Dendritic cell treated with granulocyte-macrophage colony-stimulating factor and Interleukin-4, amounts not matched to agents 40 ng/mL and 50 ng/mL, for 4 days (primary cell): Measurements from ENCODE around the gene QRFP.

ENCODE experiments used
- H3K27ac Mint-ChIP-seq: one replicate; pipeline ENCODE4 v1.8.0; 2022; ENCODE audit warnings: mild to moderate bottlenecking, mixed read lengths
- H3K27me3 Mint-ChIP-seq: one replicate; pipeline ENCODE4 v1.8.0; 2022; ENCODE audit warnings: mild to moderate bottlenecking, mixed read lengths
- H3K36me3 Mint-ChIP-seq: one replicate; pipeline ENCODE4 v1.8.0; 2022; ENCODE audit warnings: low read depth, mixed read lengths
- H3K4me1 Mint-ChIP-seq: one replicate; pipeline ENCODE4 v1.8.0; 2022; ENCODE audit warnings: low read depth, mixed read lengths
- H3K4me3 Mint-ChIP-seq: one replicate; pipeline ENCODE4 v1.8.0; 2022; ENCODE audit warnings: mild to moderate bottlenecking, moderate library complexity, mixed read lengths
- H3K9me3 Mint-ChIP-seq: one replicate; pipeline ENCODE4 v1.8.0; 2022; ENCODE audit warnings: mixed read lengths
- intact Hi-C: fragments of 100-400 bp; cut with micrococcal nuclease; formaldehyde crosslinking; loops from one replicate; pipeline ENCODE4 v1.15.0; 2022

QRFP gene, protein sequence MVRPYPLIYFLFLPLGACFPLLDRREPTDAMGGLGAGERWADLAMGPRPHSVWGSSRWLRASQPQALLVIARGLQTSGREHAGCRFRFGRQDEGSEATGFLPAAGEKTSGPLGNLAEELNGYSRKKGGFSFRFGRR

DNA sequence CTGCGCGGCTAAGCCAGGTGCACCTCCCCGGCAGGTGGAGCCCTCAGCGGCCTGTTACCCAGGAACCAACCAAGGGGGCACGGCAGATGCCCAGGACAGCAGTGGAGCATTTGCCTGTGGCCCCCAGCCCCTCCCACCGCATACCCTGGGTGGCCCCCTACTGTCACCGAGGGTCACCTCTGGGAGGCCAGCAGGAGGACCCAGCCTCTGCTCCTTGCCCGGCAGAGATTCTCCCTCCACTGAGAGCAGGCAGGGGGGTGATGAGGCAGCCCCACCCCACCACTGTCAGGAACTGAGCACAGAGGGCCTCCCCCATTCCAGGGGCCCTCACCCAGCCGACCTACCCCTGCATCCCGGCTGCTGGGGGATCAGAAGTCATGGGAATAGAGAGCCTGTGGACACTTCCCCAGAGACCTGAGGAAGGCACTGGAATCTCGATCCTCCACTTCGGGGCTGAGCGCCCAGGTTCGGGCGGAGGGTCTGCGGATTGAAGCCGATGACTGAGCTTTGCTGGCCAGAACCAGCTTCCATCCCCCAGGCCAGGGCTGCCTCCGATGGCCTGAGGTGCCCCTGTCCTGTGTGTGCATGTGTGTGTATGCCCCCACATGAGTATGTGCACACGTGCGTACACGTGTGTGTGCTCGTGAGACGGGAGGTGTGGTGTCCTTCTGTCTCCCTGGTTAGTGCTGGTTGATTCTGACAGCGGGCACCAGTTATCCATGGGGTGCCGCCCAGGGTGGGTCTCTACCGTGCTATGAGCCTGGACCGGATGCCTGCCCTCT is at the start of gene QRFP:
QRFP (minus strand) TSS at position 580 of the 782 bp plus-strand sequence. CDS start 2,974 bp downstream, outside the sequence.
- intact Hi-C loops, result loop anchor here (10.0 kb wide), 1 partner anchor 148 kb away; no protein-coding TSS in a partner anchor
- no peaks in the 10 kb centered on the region for H3K9me3 Mint-ChIP-seq
- H3K4me1 Mint-ChIP-seq, result peaks cover 18% of the 10 kb centered on the region
- peak within 1 kb of the TSS; percentile 26 for H3K27ac Mint-ChIP-seq
- no peak within 1 kb of the TSS for H3K4me3 Mint-ChIP-seq
- H3K27me3 Mint-ChIP-seq, result peaks cover 6% of the 10 kb centered on the region
- H3K36me3 Mint-ChIP-seq, result no peaks in the 10 kb centered on the region

DNA sequence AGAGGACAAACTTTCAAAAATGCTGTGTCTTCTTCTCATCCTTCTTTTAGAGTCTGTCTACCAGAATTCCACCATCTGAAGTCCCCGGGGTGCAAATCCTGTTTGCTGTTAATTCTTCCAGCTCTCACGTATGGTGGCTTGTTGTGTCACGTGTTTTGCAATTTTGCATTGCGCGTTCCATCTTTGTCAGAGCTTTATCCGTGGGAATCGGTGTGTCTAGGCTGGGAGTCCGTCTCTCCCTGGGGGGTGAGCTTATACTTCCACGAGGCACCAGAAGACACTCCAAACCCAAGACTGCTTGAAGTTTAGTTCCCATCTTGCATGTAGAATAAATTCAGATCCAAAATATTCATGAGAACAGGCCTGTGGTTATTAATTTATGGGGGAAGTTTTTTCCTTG is 48.6 kb upstream of the QRFP start:
- H3K4me3 Mint-ChIP-seq, result no peak overlapping the region
- intact Hi-C loops, result no loop called here
- no peaks in the 10 kb centered on the region for H3K36me3 Mint-ChIP-seq
- H3K27ac Mint-ChIP-seq, result no peak overlapping the region
- H3K27me3 Mint-ChIP-seq, result peaks cover 58% of the 10 kb centered on the region
- H3K4me1 Mint-ChIP-seq, result peaks cover 10% of the 10 kb centered on the region
- no peaks in the 10 kb centered on the region for H3K9me3 Mint-ChIP-seq

GRCh38 chr9:130944510-130945058 is 48.0 kb upstream of the QRFP start:
- intact Hi-C loops, result loop anchor here (5.0 kb wide), 1 partner anchor 237 kb away; no protein-coding TSS in a partner anchor
- Mint-ChIP-seq H3K4me3 (no peak overlapping the region), H3K27ac (no peak overlapping the region), H3K4me1 (peaks cover 10% of the 10 kb centered on the region), H3K36me3 (no peaks in the 10 kb centered on the region), H3K27me3 (peaks cover 61% of the 10 kb centered on the region), H3K9me3 (no peaks in the 10 kb centered on the region)

DNA sequence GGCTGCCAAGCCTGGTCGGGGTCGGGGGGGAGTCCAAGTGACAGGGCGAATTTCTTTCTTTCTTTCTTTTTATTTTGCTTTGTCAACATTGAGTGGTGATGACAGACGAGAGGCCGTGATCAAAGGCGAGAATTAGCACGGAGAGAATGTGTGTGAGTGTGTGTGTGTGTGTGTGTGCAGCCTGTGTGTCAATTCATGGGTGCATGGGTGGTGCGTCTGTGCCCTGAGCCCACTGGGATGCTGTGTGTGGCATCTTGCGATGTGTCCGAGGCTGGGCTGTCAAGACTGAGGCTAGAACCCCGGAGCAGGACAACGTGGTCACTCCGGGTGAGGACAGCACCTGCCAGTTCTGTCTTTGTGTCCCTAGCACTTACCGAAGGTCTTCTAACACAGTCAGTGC is 47.2 kb upstream of the QRFP start:
- Mint-ChIP-seq H3K4me1 (peaks cover 13% of the 10 kb centered on the region), H3K27me3 (peaks cover 58% of the 10 kb centered on the region), H3K36me3 (no peaks in the 10 kb centered on the region), H3K27ac (no peak overlapping the region), H3K4me3 (no peak overlapping the region), H3K9me3 (no peaks in the 10 kb centered on the region)
- intact Hi-C loops, result loop anchor here (5.0 kb wide), 1 partner anchor 236 kb away; no protein-coding TSS in a partner anchor

DNA sequence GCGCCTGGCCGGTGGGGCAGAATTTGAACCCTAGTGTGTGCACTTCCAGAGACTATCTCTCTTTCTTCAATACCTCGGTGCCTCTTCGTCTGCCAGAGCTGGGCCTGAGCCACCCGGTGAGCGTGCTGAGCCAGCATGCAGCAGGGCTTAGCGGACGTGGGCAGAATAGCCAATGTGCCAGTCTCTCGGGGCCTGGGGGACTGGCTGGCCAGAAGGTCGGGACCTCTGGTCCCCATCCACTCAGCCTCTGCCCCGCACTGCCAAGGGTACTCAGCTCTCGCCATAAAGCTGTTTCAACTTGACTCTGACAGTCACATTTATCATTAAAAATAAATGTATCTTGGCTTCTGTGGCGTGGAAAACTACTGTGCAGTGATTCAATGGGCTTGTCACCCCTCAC is 46.6 kb upstream of the QRFP start:
- Mint-ChIP-seq H3K36me3 (no peaks in the 10 kb centered on the region), H3K4me1 (peaks cover 15% of the 10 kb centered on the region), H3K9me3 (no peaks in the 10 kb centered on the region), H3K4me3 (no peak overlapping the region), H3K27ac (no peak overlapping the region), H3K27me3 (peaks cover 57% of the 10 kb centered on the region)
- intact Hi-C loops, result loop anchor here (5.0 kb wide), 1 partner anchor 236 kb away; no protein-coding TSS in a partner anchor

GRCh38 chr9:130942679-130943078 is 46.1 kb upstream of the QRFP start:
- peaks cover 56% of the 10 kb centered on the region for H3K27me3 Mint-ChIP-seq
- H3K4me1 Mint-ChIP-seq, result peaks cover 15% of the 10 kb centered on the region
- intact Hi-C loops, result loop anchor here (5.0 kb wide), 1 partner anchor 235 kb away; no protein-coding TSS in a partner anchor
- no peaks in the 10 kb centered on the region for H3K36me3 Mint-ChIP-seq
- no peak overlapping the region for H3K27ac Mint-ChIP-seq
- H3K4me3 Mint-ChIP-seq, result no peak overlapping the region
- no peaks in the 10 kb centered on the region for H3K9me3 Mint-ChIP-seq

DNA sequence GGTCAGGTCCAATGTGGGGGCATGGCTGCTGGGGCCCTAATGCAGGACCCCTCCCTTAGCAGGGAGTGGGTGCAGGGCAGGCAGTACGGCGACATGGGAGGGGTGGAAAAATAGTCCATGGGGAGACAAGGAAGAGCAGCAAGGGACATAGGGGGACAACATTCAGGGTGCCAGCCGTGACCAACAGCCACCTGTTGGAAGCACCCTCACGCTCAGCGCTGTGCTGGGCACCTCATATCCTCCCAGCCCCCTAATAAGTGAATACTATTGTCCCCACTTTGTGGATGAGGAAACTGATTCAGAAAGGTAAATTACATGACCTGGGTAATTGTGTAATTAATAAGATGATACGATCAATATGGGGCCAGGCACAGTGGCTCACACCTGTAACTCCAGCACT is 45.5 kb upstream of the QRFP start:
- peaks cover 15% of the 10 kb centered on the region for H3K4me1 Mint-ChIP-seq
- intact Hi-C loops, result loop anchor here (5.0 kb wide), 1 partner anchor 235 kb away; no protein-coding TSS in a partner anchor
- H3K27ac Mint-ChIP-seq, result no peak overlapping the region
- H3K4me3 Mint-ChIP-seq, result no peak overlapping the region
- H3K27me3 Mint-ChIP-seq, result peaks cover 59% of the 10 kb centered on the region
- H3K36me3 Mint-ChIP-seq, result no peaks in the 10 kb centered on the region
- H3K9me3 Mint-ChIP-seq, result no peaks in the 10 kb centered on the region

DNA sequence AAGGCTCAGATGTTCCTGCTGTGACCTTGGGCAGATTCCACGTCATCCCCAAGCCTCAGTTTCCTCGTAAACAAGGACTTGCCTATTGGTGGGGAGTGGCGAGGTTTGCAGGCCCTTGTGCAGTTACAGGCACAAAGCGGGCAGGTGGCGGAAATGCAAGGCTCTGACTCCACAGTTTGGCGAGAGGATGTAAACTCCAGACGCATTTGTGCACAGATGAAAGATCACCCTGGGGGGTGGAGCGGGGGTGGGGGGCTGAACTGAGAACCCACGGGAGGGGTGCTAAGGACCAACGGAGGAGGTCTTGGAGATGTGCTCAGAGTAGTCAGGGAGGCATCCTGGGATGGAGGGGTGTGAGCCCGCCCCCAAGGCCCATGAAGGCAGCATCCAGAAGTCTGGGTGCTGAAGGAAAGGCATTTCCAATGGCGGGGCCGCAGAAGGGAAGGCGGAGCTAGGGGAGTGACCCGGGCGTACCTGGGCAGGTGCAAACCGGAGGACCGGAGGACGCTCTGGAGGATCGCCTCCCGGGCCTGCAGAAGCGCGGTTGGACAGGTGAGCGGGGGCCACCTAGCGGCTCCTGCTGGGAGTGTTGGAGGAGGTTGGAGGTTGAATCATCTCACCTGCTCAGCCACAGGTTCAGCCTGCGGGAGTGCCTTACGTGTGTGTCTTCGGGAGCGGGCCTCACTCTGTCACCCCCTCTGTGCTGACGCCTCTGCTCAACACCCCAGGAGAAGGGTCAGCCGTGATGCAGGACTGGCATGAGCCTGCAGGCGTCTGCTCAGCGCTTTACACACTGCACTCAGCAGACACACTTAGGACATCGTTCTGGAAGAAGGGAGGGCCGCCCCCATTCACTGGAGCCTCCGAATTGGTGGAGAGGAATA is 44.3 kb upstream of the QRFP start:
- peaks cover 15% of the 10 kb centered on the region for H3K4me1 Mint-ChIP-seq
- no peak overlapping the region for H3K27ac Mint-ChIP-seq
- H3K9me3 Mint-ChIP-seq, result no peaks in the 10 kb centered on the region
- intact Hi-C loops, result loop anchor here (5.0 kb wide), 1 partner anchor 234 kb away; no protein-coding TSS in a partner anchor
- H3K4me3 Mint-ChIP-seq, result no peak overlapping the region
- H3K36me3 Mint-ChIP-seq, result no peaks in the 10 kb centered on the region
- peaks cover 68% of the 10 kb centered on the region for H3K27me3 Mint-ChIP-seq

DNA sequence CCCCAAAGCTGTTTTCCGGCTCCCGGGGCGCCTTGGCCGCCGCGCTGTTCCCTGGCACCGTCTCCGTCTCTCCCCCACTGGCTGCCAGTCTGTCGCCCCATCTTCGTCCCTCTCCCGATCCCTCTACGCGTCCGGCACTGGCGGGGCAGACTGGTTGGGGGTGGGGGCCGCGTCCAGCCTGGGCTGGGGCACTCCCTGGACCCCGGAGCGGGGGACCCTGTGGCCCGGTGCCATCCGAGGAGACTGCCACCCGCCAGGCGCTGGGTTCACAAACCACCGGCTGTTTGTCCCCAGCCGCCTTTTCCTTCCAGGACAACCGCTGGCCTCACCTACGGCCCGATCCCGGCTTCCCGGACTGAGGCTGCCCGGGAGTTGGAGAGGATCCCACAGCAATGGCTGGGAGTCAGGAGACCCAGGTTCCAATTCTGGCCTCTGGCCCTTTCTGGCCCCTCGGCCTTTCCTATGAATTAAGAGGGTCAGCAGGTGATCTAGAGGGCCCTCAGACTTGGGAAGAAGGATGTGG is 43.5 kb upstream of the QRFP start:
- Mint-ChIP-seq H3K27me3 (peaks cover 75% of the 10 kb centered on the region), H3K4me1 (peaks cover 15% of the 10 kb centered on the region), H3K4me3 (peak overlapping the region; percentile 2), H3K27ac (no peak overlapping the region), H3K36me3 (no peaks in the 10 kb centered on the region), H3K9me3 (no peaks in the 10 kb centered on the region)
- intact Hi-C loops, result loop anchor here (5.0 kb wide), 1 partner anchor 233 kb away; no protein-coding TSS in a partner anchor

DNA sequence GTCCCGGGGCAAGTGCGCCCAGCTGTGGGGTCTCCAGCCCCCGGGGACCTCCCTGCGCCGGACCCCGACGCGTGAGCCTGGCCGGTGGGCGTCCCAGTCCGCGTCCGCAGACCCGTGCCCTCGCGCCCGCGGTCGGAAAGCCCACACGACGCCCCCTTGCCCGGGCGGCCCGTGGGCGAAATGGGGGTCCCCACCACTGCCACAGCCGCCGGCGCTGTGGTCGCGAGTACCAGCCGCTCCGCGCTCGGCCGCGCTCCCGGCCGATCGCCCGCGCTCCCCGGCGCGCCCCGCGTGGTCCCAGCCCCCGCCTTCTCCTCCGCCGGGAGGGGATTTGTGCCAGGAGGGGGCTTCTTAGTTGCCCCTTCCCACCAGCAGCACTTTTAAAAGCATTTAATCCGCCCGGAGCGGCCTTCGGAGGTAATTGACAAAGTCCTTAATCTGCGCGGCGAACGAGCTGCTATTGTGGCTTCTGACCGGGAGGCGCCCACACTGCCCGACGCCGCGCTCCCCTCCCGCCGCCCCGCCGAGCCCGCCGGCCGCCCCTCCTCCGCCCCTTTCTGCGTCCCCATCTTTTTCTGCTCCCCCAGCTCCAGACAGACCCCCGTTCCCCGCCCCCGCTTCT is 42.9 kb upstream of the QRFP start:
- Mint-ChIP-seq H3K4me3 (peak overlapping the region; percentile 2), H3K9me3 (no peaks in the 10 kb centered on the region), H3K27ac (no peak overlapping the region), H3K36me3 (no peaks in the 10 kb centered on the region), H3K27me3 (peaks cover 79% of the 10 kb centered on the region), H3K4me1 (peaks cover 15% of the 10 kb centered on the region)
- intact Hi-C loops, result loop anchor here (5.0 kb wide), 1 partner anchor 232 kb away; no protein-coding TSS in a partner anchor

DNA sequence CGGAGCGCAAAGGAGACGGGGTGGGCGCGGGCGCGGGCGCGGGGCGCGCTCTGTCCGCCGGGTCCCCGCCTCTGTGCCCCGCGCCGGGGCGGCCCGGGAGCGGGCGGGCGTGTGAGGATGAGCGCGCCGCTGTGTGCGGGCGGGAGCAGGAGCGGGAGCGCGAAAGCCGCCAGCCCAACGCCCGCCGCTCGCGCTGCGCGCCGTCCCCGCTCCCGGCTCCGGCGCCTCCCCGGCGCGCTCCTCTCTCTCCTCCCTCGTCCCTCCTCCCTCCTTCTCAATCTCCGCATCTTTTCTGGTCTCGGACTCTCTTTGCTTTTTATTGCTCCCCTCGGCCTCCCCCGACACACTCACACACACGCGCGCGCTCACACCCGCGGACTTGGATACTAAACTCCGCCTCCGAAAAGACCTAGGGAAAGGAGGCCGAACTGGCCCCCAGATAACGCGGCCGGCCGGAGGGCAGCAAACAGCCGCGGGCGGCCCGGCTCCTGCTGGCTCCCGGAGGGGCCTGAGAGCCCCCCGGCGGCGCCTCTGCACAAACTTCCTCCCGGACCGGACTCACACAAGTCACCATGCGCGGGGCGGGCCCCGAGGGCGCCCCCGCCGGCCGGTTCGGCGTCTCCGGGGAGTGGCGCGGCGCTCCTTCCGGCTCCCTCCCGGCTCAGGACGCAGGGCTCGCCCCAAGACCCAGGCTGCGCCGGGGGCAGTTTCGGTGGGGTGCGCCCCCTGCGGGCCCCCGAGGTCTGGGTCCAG is 42.2 kb upstream of the QRFP start, which contains the start of gene FIBCD1:
FIBCD1 (minus strand) TSS at position 596 of the 753 bp plus-strand sequence. CDS start 640 bp downstream, outside the sequence.
- Mint-ChIP-seq H3K27ac (no peak within 1 kb of the TSS), H3K4me3 (peak within 1 kb of the TSS; percentile 69)
- intact Hi-C loops, result no loop called here

DNA sequence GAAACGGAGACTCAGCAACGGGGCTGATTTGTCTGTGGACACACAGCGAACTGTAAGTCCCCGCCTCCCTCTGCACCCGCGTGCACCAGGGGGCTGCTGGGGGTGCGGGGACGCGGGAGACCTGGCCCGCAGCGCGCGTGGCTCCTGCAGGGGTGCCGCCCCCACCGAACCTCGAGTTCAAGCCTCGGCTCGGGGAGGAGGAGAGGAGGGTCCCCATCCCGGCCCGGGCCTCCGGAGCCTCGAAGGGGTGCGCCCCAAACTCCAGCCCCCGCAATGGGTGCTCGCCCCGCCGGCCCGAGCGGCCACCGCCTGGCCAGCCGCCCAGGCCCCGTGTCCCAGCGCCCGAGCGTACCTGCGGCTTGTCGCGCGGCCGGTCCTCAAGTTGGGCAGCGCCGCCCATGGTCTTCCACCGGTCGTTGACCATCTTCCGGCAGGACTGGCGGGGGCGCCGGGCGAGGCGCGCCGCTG is 41.6 kb upstream of the QRFP start:
- H3K4me3 Mint-ChIP-seq, result no peak overlapping the region
- no peak overlapping the region for H3K27ac Mint-ChIP-seq
- peaks cover 15% of the 10 kb centered on the region for H3K4me1 Mint-ChIP-seq
- no peaks in the 10 kb centered on the region for H3K9me3 Mint-ChIP-seq
- no peaks in the 10 kb centered on the region for H3K36me3 Mint-ChIP-seq
- peaks cover 85% of the 10 kb centered on the region for H3K27me3 Mint-ChIP-seq
- intact Hi-C loops, result no loop called here

More for the DNA sequence above, 42.2 kb upstream of the QRFP start, which contains the start of gene FIBCD1:
- peaks cover 15% of the 10 kb centered on the region for H3K4me1 Mint-ChIP-seq
- no peaks in the 10 kb centered on the region for H3K36me3 Mint-ChIP-seq
- no peaks in the 10 kb centered on the region for H3K9me3 Mint-ChIP-seq
- peaks cover 84% of the 10 kb centered on the region for H3K27me3 Mint-ChIP-seq
